Central memory CD8-positive, alpha-beta T cell (primary cell): ENCODE data around the gene PAFAH1B2.
"Not testable (repeated sequence)": the region's sequence is repeated elsewhere in the genome, so short reads cannot be mapped to it uniquely, and the experiment has no call there.

ENCODE experiments used
- ATAC-seq: fragments of 150-1000 bp; cut with Tn5 transposase; replicated peaks from 2 replicates; pipeline ENCODE4 v1.10.0; 2022; ENCODE audit warnings: mild to moderate bottlenecking, moderate FRiP score, moderate number of reproducible peaks; ENCODE audit not compliant: poor library complexity, severe bottlenecking; ENCODE audit errors: extremely low read depth
- DNase-seq, 2 donors: peaks; one replicate each; pipeline ENCODE4 v3.0.0; 2021; ENCODE audit warnings: low spot score in 2 of 2
- H3K27ac Mint-ChIP-seq: one replicate; pipeline ENCODE4 v1.8.0; 2022; ENCODE audit warnings: low read depth, mild to moderate bottlenecking, moderate library complexity, mixed read lengths
- H3K27me3 Mint-ChIP-seq: one replicate; pipeline ENCODE4 v1.8.0; 2022; ENCODE audit warnings: mixed read lengths
- H3K36me3 Mint-ChIP-seq: one replicate; pipeline ENCODE4 v1.8.0; 2022; ENCODE audit warnings: mild to moderate bottlenecking, moderate library complexity, mixed read lengths; ENCODE audit not compliant: insufficient read depth
- H3K4me1 Mint-ChIP-seq: one replicate; pipeline ENCODE4 v1.8.0; 2022; ENCODE audit warnings: mixed read lengths
- H3K4me3 Mint-ChIP-seq: one replicate; pipeline ENCODE4 v1.8.0; 2022; ENCODE audit warnings: mild to moderate bottlenecking, moderate library complexity, mixed read lengths
- H3K9me3 Mint-ChIP-seq: one replicate; pipeline ENCODE4 v1.8.0; 2022; ENCODE audit warnings: mixed read lengths

PAFAH1B2 gene

GRCh38 chr11:117180661-117181585 lies 36.8 kb downstream of the PAFAH1B2 start:
- H3K4me1 Mint-ChIP-seq, result peaks cover 29% of the 10 kb centered on the region
- peak in 1 of 2 donors; percentile 34 for DNase-seq
- peaks cover 16% of the 10 kb centered on the region for H3K36me3 Mint-ChIP-seq
- ATAC-seq, result peak; percentile 21
- no peaks in the 10 kb centered on the region for H3K27me3 Mint-ChIP-seq
- no peaks in the 10 kb centered on the region for H3K9me3 Mint-ChIP-seq
- peak overlapping the region; percentile 41 for H3K27ac Mint-ChIP-seq
- peak overlapping the region; percentile 88 for H3K4me3 Mint-ChIP-seq

- ATAC-seq (no peak), DNase-seq (no peak)
- Mint-ChIP-seq H3K27me3 (no peaks in the 10 kb centered on the region), H3K9me3 (no peaks in the 10 kb centered on the region), H3K27ac (no peak overlapping the region), H3K36me3 (peaks cover 16% of the 10 kb centered on the region), H3K4me3 (no peak overlapping the region), H3K4me1 (peaks cover 30% of the 10 kb centered on the region)
These were observed 37.8 kb downstream of the PAFAH1B2 start for GRCh38 chr11:117181586-117182550.

GRCh38 chr11:117182551-117182935 lies 38.5 kb downstream of the PAFAH1B2 start:
- DNase-seq (no peak), ATAC-seq (no peak)
- Mint-ChIP-seq H3K4me1 (peaks cover 36% of the 10 kb centered on the region), H3K4me3 (no peak overlapping the region), H3K27ac (no peak overlapping the region), H3K27me3 (no peaks in the 10 kb centered on the region), H3K9me3 (no peaks in the 10 kb centered on the region), H3K36me3 (peaks cover 17% of the 10 kb centered on the region)

GRCh38 chr11:117183178-117183577 lies 39.1 kb downstream of the PAFAH1B2 start:
- Mint-ChIP-seq H3K36me3 (peaks cover 17% of the 10 kb centered on the region), H3K4me1 (peaks cover 30% of the 10 kb centered on the region)
- H3K9me3 Mint-ChIP-seq, DNase-seq, H3K4me3 Mint-ChIP-seq, H3K27ac Mint-ChIP-seq, H3K27me3 Mint-ChIP-seq, ATAC-seq: not testable (repeated sequence)

GRCh38 chr11:117183724-117184349 lies 39.8 kb downstream of the PAFAH1B2 start:
- H3K4me3 Mint-ChIP-seq, result no peak overlapping the region
- no peak overlapping the region for H3K27ac Mint-ChIP-seq
- H3K9me3 Mint-ChIP-seq, result no peaks in the 10 kb centered on the region
- H3K4me1 Mint-ChIP-seq, result peaks cover 29% of the 10 kb centered on the region
- peaks cover 16% of the 10 kb centered on the region for H3K36me3 Mint-ChIP-seq
- ATAC-seq (no peak), DNase-seq (no peak)
- H3K27me3 Mint-ChIP-seq, result no peaks in the 10 kb centered on the region

GRCh38 chr11:117185736-117186430 lies 41.8 kb downstream of the PAFAH1B2 start:
- no peak overlapping the region for H3K4me3 Mint-ChIP-seq
- no peak for ATAC-seq
- no peaks in the 10 kb centered on the region for H3K9me3 Mint-ChIP-seq
- H3K27ac Mint-ChIP-seq, result peak overlapping the region; percentile 92
- H3K4me1 Mint-ChIP-seq, result peaks cover 12% of the 10 kb centered on the region
- DNase-seq, result no peak
- H3K36me3 Mint-ChIP-seq, result peaks cover 16% of the 10 kb centered on the region
- no peaks in the 10 kb centered on the region for H3K27me3 Mint-ChIP-seq

GRCh38 chr11:117186431-117186761 lies 42.3 kb downstream of the PAFAH1B2 start:
- no peaks in the 10 kb centered on the region for H3K27me3 Mint-ChIP-seq
- no peak for DNase-seq
- H3K4me3 Mint-ChIP-seq, result no peak overlapping the region
- peaks cover 14% of the 10 kb centered on the region for H3K36me3 Mint-ChIP-seq
- peaks cover 7% of the 10 kb centered on the region for H3K4me1 Mint-ChIP-seq
- H3K9me3 Mint-ChIP-seq, result no peaks in the 10 kb centered on the region
- H3K27ac Mint-ChIP-seq, result peak overlapping the region; percentile 92
- no peak for ATAC-seq

GRCh38 chr11:117187007-117187406 lies 42.9 kb downstream of the PAFAH1B2 start:
- Mint-ChIP-seq H3K4me1 (peaks cover 7% of the 10 kb centered on the region), H3K27me3 (no peaks in the 10 kb centered on the region), H3K4me3 (no peak overlapping the region), H3K27ac (no peak overlapping the region), H3K9me3 (no peaks in the 10 kb centered on the region), H3K36me3 (peaks cover 18% of the 10 kb centered on the region)
- ATAC-seq (no peak), DNase-seq (no peak)

GRCh38 chr11:117187428-117187798 lies 43.3 kb downstream of the PAFAH1B2 start:
- H3K27me3 Mint-ChIP-seq, result no peaks in the 10 kb centered on the region
- H3K27ac Mint-ChIP-seq, result no peak overlapping the region
- DNase-seq (no peak), ATAC-seq (no peak)
- H3K9me3 Mint-ChIP-seq, result no peaks in the 10 kb centered on the region
- H3K36me3 Mint-ChIP-seq, result peaks cover 18% of the 10 kb centered on the region
- peaks cover 7% of the 10 kb centered on the region for H3K4me1 Mint-ChIP-seq
- H3K4me3 Mint-ChIP-seq, result no peak overlapping the region

GRCh38 chr11:117187799-117188481 lies 43.9 kb downstream of the PAFAH1B2 start:
- DNase-seq, result no peak

GRCh38 chr11:117188620-117189081 lies 44.6 kb downstream of the PAFAH1B2 start:
- DNase-seq (no peak), ATAC-seq (no peak)
- H3K27me3 Mint-ChIP-seq, result no peaks in the 10 kb centered on the region
- H3K27ac Mint-ChIP-seq, result no peak overlapping the region
- no peak overlapping the region for H3K4me3 Mint-ChIP-seq
- H3K4me1 Mint-ChIP-seq, result peaks cover 7% of the 10 kb centered on the region
- no peaks in the 10 kb centered on the region for H3K9me3 Mint-ChIP-seq
- H3K36me3 Mint-ChIP-seq, result peaks cover 12% of the 10 kb centered on the region

More at GRCh38 chr11:117187799-117188481, 43.9 kb downstream of the PAFAH1B2 start:
- Mint-ChIP-seq H3K36me3 (peaks cover 16% of the 10 kb centered on the region), H3K9me3 (no peaks in the 10 kb centered on the region), H3K4me1 (peaks cover 7% of the 10 kb centered on the region), H3K27me3 (no peaks in the 10 kb centered on the region), H3K4me3 (no peak overlapping the region), H3K27ac (no peak overlapping the region)
- ATAC-seq, result no peak
